H1 (cell line): ENCODE measurements around the gene ZNF771. TPM values are rescaled to one million over a fixed set of nuclear protein-coding genes. Genes with fewer than 3 reads are reported as not detected.

Source experiments
- CTCF ChIA-PET: fragments of 300-600 bp; sonication (Branson Sonifier 250); formaldehyde crosslinking; loops from one replicate; lab custom pipeline; 2021; ENCODE audit not compliant: partially characterized antibody; lab: Charles Lee
- POLR2A ChIA-PET: fragments of 300-600 bp; sonication (Branson Sonifier 250); formaldehyde crosslinking; loops from one replicate; lab custom pipeline; 2021; ENCODE audit warnings: inconsistent platforms; ENCODE audit not compliant: partially characterized antibody; lab: Charles Lee
- DNase-seq, 2 experiments: peaks; one replicate each; pipeline versions ENCODE4 v3.0.0 to v3.0.0-alpha.2; 2010 to 2022; ENCODE audit warnings: low spot score in 2 of 2, low read depth in 1 of 2, mixed read lengths in 1 of 2
- FAIRE-seq: peaks from 2 replicates; lab custom pipeline; 2011; peaks lifted over from hg19 to GRCh38; lab: Jason Lieb, UNC
- H2AFZ ChIP-seq: 2 replicates; pipeline ENCODE4 v1.8.1; 2012; ENCODE audit warnings: low read length, inconsistent platforms
- H2AK5ac ChIP-seq: 2 replicates; pipeline ENCODE4 v1.6.1; 2013; ENCODE audit warnings: low read depth, low read length
- H2BK120ac ChIP-seq: replicated peaks from 2 replicates; pipeline ENCODE3; 2013; ENCODE audit warnings: low read depth, low read length, inconsistent platforms
- H2BK12ac ChIP-seq: 2 replicates; pipeline ENCODE4 v1.6.1; 2013; ENCODE audit warnings: low read depth, low read length
- H2BK15ac ChIP-seq: 2 replicates; pipeline ENCODE4 v1.6.1; 2013; ENCODE audit warnings: low read length
- H2BK20ac ChIP-seq: 2 replicates; pipeline ENCODE4 v1.6.1; 2013; ENCODE audit warnings: low read length
- H2BK5ac ChIP-seq: 2 replicates; pipeline ENCODE4 v1.6.1; 2013; ENCODE audit warnings: low read depth, low read length
- H3K14ac ChIP-seq: 2 replicates; pipeline ENCODE4 v1.6.1; 2013; ENCODE audit warnings: inconsistent platforms; ENCODE audit not compliant: insufficient read length
- H3K18ac ChIP-seq: 2 replicates; pipeline ENCODE4 v1.6.1; 2013; ENCODE audit warnings: low read length; ENCODE audit errors: extremely low read depth
- H3K23ac ChIP-seq: 2 replicates; pipeline ENCODE4 v1.6.1; 2013; ENCODE audit warnings: inconsistent platforms; ENCODE audit not compliant: insufficient read length
- H3K23me2 ChIP-seq: 2 replicates; pipeline ENCODE4 v1.6.1; 2013; ENCODE audit warnings: low read depth, low read length
- H3K27ac ChIP-seq: 2 replicates; pipeline ENCODE4 v1.6.1; 2011; ENCODE audit warnings: low read depth, low read length, inconsistent platforms
- H3K27me3 ChIP-seq, 4 experiments: replicated peaks in 1 of 4; 1 replicate in 1 of 4; 2 replicates in 3 of 4; pipeline versions ENCODE4 v1.6.1 to v1.8.1; 2011 to 2013; ENCODE audit warnings: low read length in 3 of 4, mild to moderate bottlenecking in 3 of 4, inconsistent platforms in 2 of 4, mixed read lengths in 2 of 4, moderate library complexity in 1 of 4; ENCODE audit not compliant: control insufficient read depth in 3 of 4, insufficient read depth in 3 of 4; ENCODE audit errors: extremely low read depth in 1 of 4
- H3K36me3 ChIP-seq, 4 experiments: 2 replicates each; pipeline versions ENCODE4 v1.6.1 to v1.8.1; 2011 to 2013; ENCODE audit warnings: mild to moderate bottlenecking in 4 of 4, low read length in 3 of 4, moderate library complexity in 2 of 4, control low read depth in 1 of 4, inconsistent platforms in 1 of 4; ENCODE audit not compliant: insufficient read depth in 4 of 4, control insufficient read depth in 2 of 4
- H3K4ac ChIP-seq: replicated peaks from 2 replicates; pipeline ENCODE3; 2013; ENCODE audit warnings: low read length, low read depth, mixed read lengths, inconsistent platforms; ENCODE audit not compliant: insufficient read length
- H3K4me1 ChIP-seq, 4 experiments: replicated peaks in 1 of 4; 1 replicate in 1 of 4; 2 replicates in 3 of 4; pipeline versions ENCODE4 v1.6.1 to v1.8.1; 2011 to 2013; ENCODE audit warnings: low read length in 3 of 4, inconsistent platforms in 2 of 4, mixed read lengths in 1 of 4; ENCODE audit not compliant: insufficient read depth in 4 of 4, control insufficient read depth in 3 of 4
- H3K4me2 ChIP-seq, 2 experiments: 2 replicates each; pipeline versions ENCODE4 v1.6.1 to v1.8.1; 2011 to 2013; ENCODE audit warnings: low read depth in 2 of 2, low read length in 2 of 2, control low read depth in 1 of 2, inconsistent platforms in 1 of 2, mild to moderate bottlenecking in 1 of 2; ENCODE audit not compliant: insufficient read depth in 1 of 2
- H3K4me3 ChIP-seq, 4 experiments: fragments of 200-600, 300-600 bp in 1 of 4; sonication (generic), shearing (Covaris generic), sonication (Bioruptor Twin) in 1 of 4; 2 replicates each; pipeline versions ENCODE4 v1.5.1 to v1.8.1; 2011 to 2016; ENCODE audit warnings: low read length in 4 of 4, low read depth in 3 of 4, control low read depth in 2 of 4, inconsistent platforms in 2 of 4, mild to moderate bottlenecking in 2 of 4, mixed read lengths in 1 of 4, moderate library complexity in 1 of 4; ENCODE audit not compliant: insufficient read depth in 2 of 4; ENCODE audit errors: extremely low read depth in 1 of 4
- H3K56ac ChIP-seq: replicated peaks from 2 replicates; pipeline ENCODE3; 2013; ENCODE audit warnings: low read depth, mild to moderate bottlenecking, mixed read lengths, low read length, inconsistent platforms; ENCODE audit not compliant: insufficient read length
- H3K79me1 ChIP-seq: 2 replicates; pipeline ENCODE4 v1.6.1; 2013; ENCODE audit warnings: low read depth, low read length, control low read depth
- H3K79me2 ChIP-seq, 2 experiments: 2 replicates each; pipeline versions ENCODE4 v1.6.1 to v1.8.1; 2012 to 2013; ENCODE audit warnings: low read length in 2 of 2, mild to moderate bottlenecking in 2 of 2, inconsistent platforms in 1 of 2; ENCODE audit not compliant: insufficient read depth in 2 of 2, control insufficient read depth in 1 of 2
- H3K9ac ChIP-seq, 4 experiments: replicated peaks in 1 of 4; 1 replicate in 1 of 4; 2 replicates in 3 of 4; pipeline versions ENCODE4 v1.6.1 to v1.8.1; 2011 to 2013; ENCODE audit warnings: low read depth in 3 of 4, low read length in 3 of 4, control low read depth in 2 of 4, mild to moderate bottlenecking in 2 of 4, moderate library complexity in 2 of 4, inconsistent platforms in 1 of 4; ENCODE audit errors: extremely low read depth in 1 of 4
- H3K9me3 ChIP-seq, 2 experiments: 2 replicates each; pipeline versions ENCODE4 v1.6.1 to v1.8.1; 2012 to 2013; ENCODE audit warnings: mild to moderate bottlenecking in 2 of 2, moderate library complexity in 2 of 2, control low read depth in 1 of 2, inconsistent platforms in 1 of 2, low read depth in 1 of 2, low read length in 1 of 2, mixed read lengths in 1 of 2; ENCODE audit not compliant: insufficient read depth in 2 of 2
- H4K20me1 ChIP-seq, 2 experiments: replicated peaks in 1 of 2; 2 replicates each; pipeline versions ENCODE3 to v1.8.1; 2011 to 2013; ENCODE audit warnings: inconsistent platforms in 2 of 2, low read length in 2 of 2, mild to moderate bottlenecking in 1 of 2; ENCODE audit not compliant: insufficient read depth in 2 of 2, control insufficient read depth in 1 of 2
- H4K5ac ChIP-seq: 2 replicates; pipeline ENCODE4 v1.6.1; 2013; ENCODE audit warnings: low read length, low read depth, mixed read lengths, inconsistent platforms; ENCODE audit not compliant: insufficient read length
- H4K8ac ChIP-seq: 2 replicates; pipeline ENCODE4 v1.8.0; 2013; ENCODE audit warnings: mild to moderate bottlenecking, moderate library complexity, low read length, inconsistent platforms; ENCODE audit not compliant: insufficient read depth; ENCODE audit errors: extremely low read depth
- H4K91ac ChIP-seq: replicated peaks from 2 replicates; pipeline ENCODE3; 2013; ENCODE audit warnings: low read length, mixed read lengths, inconsistent platforms; ENCODE audit not compliant: insufficient read length
- BCL11A ChIP-seq, 2 experiments: IDR thresholded peaks; one replicate each; pipeline ENCODE4 v1.6.1; 2011; ENCODE audit warnings: low read depth in 2 of 2, low read length in 2 of 2, mild to moderate bottlenecking in 2 of 2
- CBX8 ChIP-seq: fragments of 300-800, 300-1000 bp; sonication (generic); IDR thresholded peaks from 2 replicates; pipeline ENCODE4 v1.7.1; 2016; ENCODE audit warnings: low read depth, low read length, borderline replicate concordance
- CEBPB ChIP-seq: IDR thresholded peaks from 2 replicates; pipeline ENCODE4 v1.6.1; 2012; ENCODE audit warnings: low read depth, low read length
- CHD1 ChIP-seq: IDR thresholded peaks from 2 replicates; pipeline ENCODE4 v1.6.1; 2012; ENCODE audit warnings: low read depth, low read length, improper control_type of control experiment
- NANOG ChIP-seq: IDR thresholded peaks from 2 replicates; pipeline ENCODE4 v1.6.1; 2011; ENCODE audit warnings: low read length, low read depth, mild to moderate bottlenecking, inconsistent platforms; ENCODE audit not compliant: insufficient read depth, poor library complexity, severe bottlenecking
- RBBP5 ChIP-seq: IDR thresholded peaks from 2 replicates; pipeline ENCODE4 v1.7.1; 2012; ENCODE audit warnings: low read depth, mild to moderate bottlenecking, inconsistent platforms, low read length, moderate library complexity, borderline replicate concordance
- SIN3A ChIP-seq, 2 experiments: IDR thresholded peaks in 1 of 2; conservative IDR thresholded peaks in 1 of 2; 2 replicates each; pipeline ENCODE4 v1.6.1; 2011 to 2012; ENCODE audit warnings: low read length in 2 of 2, improper control_type of control experiment in 1 of 2, low read depth in 1 of 2, mild to moderate bottlenecking in 1 of 2
- TAF7 ChIP-seq: optimal IDR thresholded peaks from 2 replicates; pipeline ENCODE3; 2011; ENCODE audit warnings: low read depth, mild to moderate bottlenecking, inconsistent platforms, low read length, moderate library complexity, borderline replicate concordance
- TBP ChIP-seq: IDR thresholded peaks from 2 replicates; pipeline ENCODE4 v1.6.1; 2011; ENCODE audit warnings: low read depth, low read length, improper control_type of control experiment
- WGBS, 2 experiments: shearing (Covaris generic) in 1 of 2; methylation state at CpG; one replicate each; pipeline versions ENCODE4 v1.1.6 to v1.1.7; 2013 to 2015; ENCODE audit warnings: low lambda C conversion rate in 2 of 2, mixed read lengths in 2 of 2, inconsistent platforms in 1 of 2, low coverage in 1 of 2, missing lambda C conversion rate in 1 of 2; ENCODE audit not compliant: insufficient replicate concordance in 2 of 2, insufficient coverage in 1 of 2, insufficient read length in 1 of 2; ENCODE audit errors: extremely low coverage in 1 of 2, missing lambda C conversion rate in 1 of 2; 5-methylcytosine and 5-hydroxymethylcytosine counted together
- polyA plus RNA-seq, 7 experiments: library from polyadenylated mRNA; depleted of rRNA in 3 of 7; stranded (reverse) in 5 of 7; unstranded in 2 of 7; fragments of >200 nt in 5 of 7; fragments of 200-250 nt in 2 of 7; gene quantifications; 1 replicate in 5 of 7; 2 replicates in 1 of 7; 4 replicates in 1 of 7; pipeline versions ENCODE4 v1.2.1 to v1.2.3, GENCODE V29; 2011 to 2013; ENCODE audit warnings: missing spikeins in 2 of 7, mixed read lengths in 2 of 7
- total RNA-seq: library from RNA; stranded (reverse); fragmentation: NEBNext Ultra II Directional; extraction: Animal tissue kit (Norgen Biotek cat#: 25700); gene quantifications from 2 replicates; pipeline ENCODE4 v1.2.1, GENCODE V29; 2021
- TF ChIP-seq, protein P1 (sequence below): IDR thresholded peaks from 2 replicates; pipeline ENCODE4 v1.6.1; 2011; ENCODE audit warnings: low read depth, mild to moderate bottlenecking, low read length; ENCODE audit not compliant: insufficient read depth

The ZNF771 gene
- total and polyA plus RNA-seq, 2 of the 8 experiments (the other 6 are each of a cell fraction or from before 2014, with no cell fraction given): 10.6 to 15.7 TPM

DNA sequence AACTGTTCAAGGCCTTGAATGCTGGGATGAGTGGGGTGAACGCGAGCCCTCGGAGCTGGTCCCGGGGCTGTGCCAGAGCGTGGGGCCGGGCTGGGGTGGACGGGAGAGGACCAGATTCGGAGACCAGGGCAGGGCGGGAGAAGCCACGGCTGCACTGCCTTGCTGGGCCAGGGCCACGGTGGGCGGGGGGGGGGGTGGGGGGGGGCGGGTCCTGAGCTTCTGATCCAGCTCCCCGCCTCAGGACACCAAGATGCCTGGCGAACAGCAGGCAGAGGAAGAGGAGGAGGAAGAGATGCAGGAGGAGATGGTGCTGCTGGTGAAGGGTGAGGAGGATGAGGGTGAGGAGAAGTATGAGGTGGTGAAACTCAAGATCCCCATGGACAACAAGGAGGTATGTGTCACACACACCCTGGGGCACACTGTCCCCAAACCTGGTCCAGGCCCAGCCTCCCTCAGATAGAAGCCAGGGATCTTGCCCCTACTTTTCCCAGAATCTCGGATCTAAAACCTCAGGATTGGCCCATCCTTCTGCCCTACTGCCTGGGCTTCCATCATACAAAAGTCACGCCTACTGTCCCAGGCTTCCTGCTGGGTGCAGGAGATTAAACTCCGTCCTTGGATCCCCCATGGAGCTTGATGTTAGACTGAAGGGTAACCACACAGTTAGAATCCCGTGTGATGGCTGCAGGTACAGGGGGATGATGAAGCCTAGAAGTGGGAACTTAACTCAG, 563 bp downstream of the ZNF771 start:
- Histone ChIP-seq H3K9ac (peak overlapping the region; percentile 45 to 87 (median 78)), H3K4me2 (peak overlapping the region; percentile 82 to 97), H4K5ac (peak overlapping the region; percentile 89), H2BK15ac (no peak overlapping the region), H2BK20ac (no peak overlapping the region), H3K18ac (peak overlapping the region; percentile 93), H3K56ac (peak overlapping the region; percentile 92), H3K36me3 (peaks cover 0 to 8% (median 3%) of the 10 kb centered on the region in 4 experiments; a peak in 7 of 8 replicates), H2BK5ac (peak overlapping the region; percentile 92; the same call in 1 of the 2 replicates), H4K8ac (peak overlapping the region; percentile 89), H3K4me3 (peak overlapping the region; percentile 74 to 85 (median 81)), H3K23ac (no peak overlapping the region), H4K20me1 (peaks cover 0 to 16% of the 10 kb centered on the region in 2 experiments), H3K4me1 (peaks cover 3 to 12% (median 4%) of the 10 kb centered on the region in 4 experiments; a peak in 6 of 7 replicates), H2BK12ac (peak overlapping the region; percentile 84; the same call in 1 of the 2 replicates), H2AFZ (no peak overlapping the region), H4K91ac (peak overlapping the region; percentile 93), H3K79me2 (peaks cover 0 to 8% of the 10 kb centered on the region in 2 experiments; a peak in 2 of 4 replicates), H3K27ac (peak overlapping the region; percentile 60; the same call in 1 of the 2 replicates), H3K23me2 (peaks cover 12% of the 10 kb centered on the region), H3K4ac (peak overlapping the region; percentile 94), H3K9me3 (no peaks in the 10 kb centered on the region), H2BK120ac (no peak overlapping the region), H3K79me1 (peaks cover 5% of the 10 kb centered on the region; the same call in 1 of the 2 replicates), H2AK5ac (peak overlapping the region; percentile 91; the same call in 1 of the 2 replicates), H3K14ac (no peak overlapping the region), H3K27me3 (no peaks in the 10 kb centered on the region)
- 19% methylated on average over 15 of the region's 19 CpGs; no CpG with 5 or more reads in 1 of the 2 experiments for WGBS, 2 experiments
- ChIA-PET CTCF (interaction anchor here (0.6 to 4.2 kb wide), 14 partner anchors 9 to 377 kb away, joined by 3 to 23 read pairs (median 6); partner anchors contain the start of genes DCTPP1, MYL11, TLCD3B and ZNF48), POLR2A (interaction anchor here (0.7 to 5.1 kb wide), 23 partner anchors 9 to 204 kb away, joined by 3 to 61 read pairs (median 4); partner anchors contain the start of genes CD2BP2, SEPTIN1, ZNF48 and ZNF688)
- peak in 1 of 2 experiments; percentile 51 for DNase-seq
- FAIRE-seq: no peak
- TF ChIP-seq, protein P1, sequence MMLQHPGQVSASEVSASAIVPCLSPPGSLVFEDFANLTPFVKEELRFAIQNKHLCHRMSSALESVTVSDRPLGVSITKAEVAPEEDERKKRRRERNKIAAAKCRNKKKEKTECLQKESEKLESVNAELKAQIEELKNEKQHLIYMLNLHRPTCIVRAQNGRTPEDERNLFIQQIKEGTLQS: no peak
- TF ChIP-seq SIN3A (conservative IDR thresholded peaks at IDR 0.05 in 1 of 2, IDR thresholded peaks at IDR 0.05 in 1 of 2; ENCODE audit: low read depth in 1 of 2, low read length in 2 of 2) (no peak), BCL11A (IDR thresholded peaks at IDR 0.05; ENCODE audit: low read depth in 2 of 2, low read length in 2 of 2) (no peak), CHD1 (no peak), NANOG (no peak), TBP (no peak), TAF7 (no peak), RBBP5 (no peak), CBX8 (no peak), CEBPB (no peak)
